NCI-H446 treated with DMSO at 0.1 percent for 48 hours (cell line): ENCODE data around the gene CSAG2.

Experiments
- DNase-seq: peaks from one replicate; lab custom pipeline; 2025; lab: John Stamatoyannopoulos, UW

The CSAG2 gene

DNA sequence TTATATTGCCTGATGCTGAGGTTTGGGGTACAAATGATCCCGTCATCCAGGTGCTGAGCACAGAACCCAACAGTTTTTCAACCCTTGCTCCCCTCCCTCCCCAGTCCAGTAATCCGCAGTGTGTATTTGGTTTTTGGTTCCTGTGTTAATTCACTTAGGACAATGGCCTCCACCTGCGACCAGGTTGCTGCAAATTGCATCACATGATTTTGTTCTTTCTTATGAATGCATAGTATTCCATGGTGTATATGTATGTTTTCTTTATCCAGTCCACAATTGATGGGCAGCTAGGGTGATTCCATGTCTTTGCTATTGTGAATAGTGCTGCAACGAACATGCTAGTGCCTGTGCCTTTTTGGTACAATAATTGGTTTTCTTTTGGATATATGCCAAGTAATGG, 46.0 kb downstream of the CSAG2 start:
- DNase-seq = no peak

DNA sequence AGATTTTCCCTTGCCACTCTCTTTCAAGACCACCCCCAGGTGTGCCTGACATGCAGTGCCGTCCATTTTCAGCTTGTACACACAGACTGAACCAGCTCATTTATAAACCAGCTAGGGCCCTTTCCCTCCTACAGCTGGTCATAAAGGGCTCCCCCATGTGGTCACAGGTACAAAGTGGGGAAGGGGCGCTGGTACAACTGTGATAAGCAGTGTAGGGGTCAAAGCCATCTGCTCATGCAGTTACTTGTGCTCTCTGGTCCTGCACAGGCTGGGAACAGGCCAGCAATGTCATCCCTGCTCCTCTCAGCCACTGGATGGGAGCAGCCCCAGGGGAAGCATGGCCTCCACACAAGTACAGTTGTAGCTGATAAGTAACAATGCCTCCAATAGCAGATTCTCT, 50.8 kb downstream of the CSAG2 start:
- no peak for DNase-seq
